SU-DHL-6 (cell line): ENCODE results near the gene IGFLR1.

ENCODE experiments used
- H2AFZ ChIP-seq: fragments of 200-600 bp; sonication (generic); 2 replicates; pipeline ENCODE4 v1.6.1; 2014; ENCODE audit warnings: low read depth, mild to moderate bottlenecking, moderate library complexity, mixed read lengths, antibody characterized with exemption, low read length; ENCODE audit not compliant: severe bottlenecking
- H3F3A ChIP-seq: fragments of 200-600 bp; shearing (Covaris generic); 2 replicates; pipeline ENCODE4 v1.6.0; 2016; ENCODE audit warnings: antibody characterized with exemption, mild to moderate bottlenecking; ENCODE audit not compliant: insufficient read depth
- H3K27ac ChIP-seq: fragments of 200-600 bp; sonication (generic); 2 replicates; pipeline ENCODE4 v1.5.1; 2016; ENCODE audit warnings: low read depth, mild to moderate bottlenecking, low read length, moderate library complexity, mixed read lengths
- H3K27me3 ChIP-seq: fragments of 200-600 bp; sonication (generic), shearing (Covaris generic); 2 replicates; pipeline ENCODE4 v1.6.0; 2014; ENCODE audit warnings: mild to moderate bottlenecking, low read length
- H3K36me3 ChIP-seq: fragments of 200-600 bp; sonication (generic); 2 replicates; pipeline ENCODE4 v1.6.1; 2014; ENCODE audit warnings: mild to moderate bottlenecking, low read length, mixed read lengths
- H3K4me2 ChIP-seq: fragments of 300-600, 200-600 bp; shearing (Covaris generic), sonication (generic); 2 replicates; pipeline ENCODE4 v1.6.0; 2014; ENCODE audit warnings: low read length, low read depth, mild to moderate bottlenecking; ENCODE audit not compliant: poor library complexity, severe bottlenecking
- H3K4me3 ChIP-seq: fragments of 200-600 bp; sonication (generic); 2 replicates; pipeline ENCODE4 v1.5.1; 2014; ENCODE audit warnings: antibody characterized with exemption, low read length, mild to moderate bottlenecking, mixed read lengths; ENCODE audit not compliant: insufficient read depth, poor library complexity, severe bottlenecking
- H3K79me2 ChIP-seq: fragments of 200-600 bp; sonication (generic); 2 replicates; pipeline ENCODE4 v1.6.1; 2014; ENCODE audit warnings: mild to moderate bottlenecking, low read length, moderate library complexity; ENCODE audit not compliant: insufficient read depth
- H3K9ac ChIP-seq: fragments of 200-600 bp; sonication (generic); 2 replicates; pipeline ENCODE4 v1.7.0; 2014; ENCODE audit warnings: mild to moderate bottlenecking, low read length
- H3K9me2 ChIP-seq: fragments of 200-600 bp; sonication (generic); replicated peaks from 2 replicates; pipeline ENCODE4 v1.6.1; 2014; ENCODE audit warnings: low read length; ENCODE audit not compliant: insufficient read depth
- H3K9me3 ChIP-seq: fragments of 200-600 bp; sonication (generic); 2 replicates; pipeline ENCODE4 v1.6.1; 2014; ENCODE audit warnings: low read length, mixed read lengths; ENCODE audit not compliant: insufficient read depth
- H4K20me1 ChIP-seq: fragments of 200-600 bp; sonication (generic); 2 replicates; pipeline ENCODE4 v1.6.1; 2014; ENCODE audit warnings: low read depth, mild to moderate bottlenecking, antibody characterized with exemption, low read length, moderate library complexity, mixed read lengths
- CTCF ChIP-seq: fragments of 200-600 bp; sonication (generic); IDR thresholded peaks from one replicate; pipeline ENCODE4 v1.5.1; 2017; ENCODE audit warnings: antibody characterized with exemption, mild to moderate bottlenecking, low read length, moderate library complexity; ENCODE audit not compliant: insufficient read depth, poor library complexity, severe bottlenecking
- EZH2phosphoT487 ChIP-seq: fragments of 200-600 bp; sonication (generic), shearing (Covaris generic); conservative IDR thresholded peaks from 2 replicates; pipeline ENCODE4 v1.6.1; 2018; ENCODE audit warnings: mild to moderate bottlenecking, antibody characterized with exemption, low read length, moderate library complexity, mixed read lengths

Gene IGFLR1

DNA sequence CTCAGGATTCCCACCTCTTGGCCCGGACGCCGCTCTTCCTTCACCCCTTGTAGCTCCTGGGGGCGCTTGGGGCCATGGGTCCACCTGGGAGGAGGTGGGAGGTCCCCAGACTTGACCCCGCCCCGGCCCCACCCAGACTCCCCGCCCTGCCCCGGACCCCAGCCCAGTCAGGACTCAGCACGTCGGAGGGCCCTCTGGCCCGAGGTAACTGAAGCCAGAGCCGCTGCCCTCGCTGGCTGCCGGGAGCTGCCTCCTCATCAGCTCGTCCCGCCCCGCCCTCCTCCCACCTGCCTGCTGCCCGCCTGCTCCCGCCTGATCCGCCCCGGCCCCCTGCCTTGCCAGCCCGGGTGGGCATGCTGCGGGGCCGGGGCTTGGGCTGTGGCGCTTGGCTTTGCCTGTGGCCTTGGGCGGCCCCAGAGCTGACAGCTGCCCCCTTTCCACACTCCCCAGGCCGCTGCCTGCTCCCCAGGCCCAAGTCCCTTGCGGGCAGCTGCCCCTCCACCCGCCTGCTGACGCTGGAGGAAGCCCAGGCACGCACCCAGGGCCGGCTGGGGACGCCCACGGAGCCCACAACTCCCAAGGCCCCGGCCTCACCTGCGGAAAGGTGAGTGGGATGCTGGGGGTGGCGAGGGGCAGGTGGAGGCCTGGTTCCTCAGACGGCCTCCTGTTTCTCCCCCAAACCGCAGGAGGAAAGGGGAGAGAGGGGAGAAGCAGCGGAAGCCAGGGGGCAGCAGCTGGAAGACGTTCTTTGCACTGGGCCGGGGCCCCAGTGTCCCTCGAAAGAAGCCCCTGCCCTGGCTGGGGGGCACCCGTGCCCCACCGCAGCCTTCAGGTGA is 42.5 kb upstream of the IGFLR1 start:
- no peak overlapping the region for H2AFZ ChIP-seq
- H3K36me3 ChIP-seq = no peaks in the 10 kb centered on the region
- no peaks in the 10 kb centered on the region for H3K27me3 ChIP-seq
- no peaks in the 10 kb centered on the region for H3K79me2 ChIP-seq
- H3K9me3 ChIP-seq = no peaks in the 10 kb centered on the region
- no peak overlapping the region for H3K4me2 ChIP-seq
- H4K20me1 ChIP-seq = no peaks in the 10 kb centered on the region
- H3F3A ChIP-seq = no peaks in the 10 kb centered on the region
- no peaks in the 10 kb centered on the region for H3K9me2 ChIP-seq
- no peak overlapping the region for H3K4me3 ChIP-seq
- TF ChIP-seq CTCF (no peak), EZH2phosphoT487 (no peak)
- no peak overlapping the region for H3K27ac ChIP-seq
- H3K9ac ChIP-seq = no peak overlapping the region

DNA sequence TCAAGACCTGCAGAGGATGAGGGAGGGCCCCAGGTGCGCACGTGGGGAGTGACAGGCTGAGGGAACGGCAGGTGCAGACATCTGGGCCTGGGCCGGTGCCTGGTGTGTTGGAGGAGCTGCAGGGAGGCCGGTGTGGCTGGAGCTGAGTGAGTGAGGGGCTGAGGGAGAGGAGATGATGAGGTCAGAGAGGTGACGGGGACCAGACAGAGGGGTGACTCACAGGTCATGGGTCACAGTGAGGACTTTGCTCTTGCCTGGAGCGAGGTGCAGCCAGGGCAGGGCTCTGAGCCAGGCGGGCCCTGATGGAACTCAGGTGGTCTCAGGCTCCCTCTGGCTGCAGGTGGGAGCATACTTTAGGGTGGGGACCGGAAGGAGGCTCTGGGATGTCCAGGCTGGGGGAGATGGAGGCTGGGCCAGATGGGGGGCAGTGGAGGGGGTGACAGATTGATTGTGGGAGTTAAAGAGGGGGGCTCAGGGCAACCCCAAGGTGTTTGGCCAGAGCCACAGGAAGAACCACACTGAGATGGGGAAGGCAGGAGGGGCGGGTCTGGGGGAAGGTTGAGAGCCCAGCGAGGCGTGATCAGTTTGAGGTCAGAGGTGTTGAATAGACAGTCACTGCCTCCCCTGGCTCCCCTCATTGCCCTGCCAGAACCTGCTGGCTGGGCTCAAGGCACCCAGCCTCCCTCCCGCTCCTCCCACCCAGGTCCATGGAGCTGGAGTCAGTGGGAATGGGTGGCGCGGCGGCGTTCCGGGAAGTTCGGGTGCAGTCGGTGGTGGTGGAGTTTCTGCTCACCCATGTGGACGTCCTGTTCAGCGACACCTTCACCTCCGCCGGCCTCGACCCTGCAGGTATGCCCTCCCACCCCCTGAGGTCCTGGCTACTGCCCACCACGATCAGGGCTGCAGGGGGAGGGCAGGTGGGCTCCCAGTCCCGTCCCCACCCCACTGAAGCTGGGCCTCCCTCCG is 41.5 kb upstream of the IGFLR1 start:
- no peak overlapping the region for H3K27ac ChIP-seq
- no peak overlapping the region for H3K4me2 ChIP-seq
- H3K79me2 ChIP-seq = no peaks in the 10 kb centered on the region
- H2AFZ ChIP-seq = no peak overlapping the region
- H3K27me3 ChIP-seq = no peaks in the 10 kb centered on the region
- no peak overlapping the region for H3K4me3 ChIP-seq
- H3F3A ChIP-seq = no peaks in the 10 kb centered on the region
- no peak overlapping the region for H3K9ac ChIP-seq
- TF ChIP-seq CTCF (no peak), EZH2phosphoT487 (no peak)
- no peaks in the 10 kb centered on the region for H3K9me2 ChIP-seq
- H4K20me1 ChIP-seq = no peaks in the 10 kb centered on the region
- H3K36me3 ChIP-seq = no peaks in the 10 kb centered on the region
- no peaks in the 10 kb centered on the region for H3K9me3 ChIP-seq

DNA sequence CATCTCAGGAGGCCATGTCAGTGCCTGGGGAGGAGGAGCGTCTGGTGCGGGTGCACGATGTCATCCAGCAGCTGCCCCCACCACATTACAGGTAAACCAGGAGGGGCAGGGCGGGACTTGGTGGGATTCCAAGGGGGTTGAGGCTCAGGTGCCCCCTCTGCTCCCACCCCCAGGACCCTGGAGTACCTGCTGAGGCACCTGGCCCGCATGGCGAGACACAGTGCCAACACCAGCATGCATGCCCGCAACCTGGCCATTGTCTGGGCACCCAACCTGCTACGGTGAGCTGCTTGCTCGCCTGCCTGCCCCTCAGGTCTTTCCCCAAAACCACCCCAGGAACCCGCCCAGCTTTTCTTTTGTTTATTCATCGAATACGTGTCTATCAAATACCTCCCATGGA is 40.3 kb upstream of the IGFLR1 start:
- Histone ChIP-seq H3K36me3 (no peaks in the 10 kb centered on the region), H3K27ac (no peak overlapping the region)
- no peak for TF ChIP-seq EZH2phosphoT487
- no peak for TF ChIP-seq CTCF

More for the DNA sequence above, 40.3 kb upstream of the IGFLR1 start:
- H3K4me2 ChIP-seq = no peak overlapping the region
- H3F3A ChIP-seq = no peaks in the 10 kb centered on the region
- no peak overlapping the region for H3K4me3 ChIP-seq
- no peak overlapping the region for H2AFZ ChIP-seq
- H3K27me3 ChIP-seq = no peaks in the 10 kb centered on the region
- no peak overlapping the region for H3K9ac ChIP-seq
- no peaks in the 10 kb centered on the region for H3K9me3 ChIP-seq
- H4K20me1 ChIP-seq = no peaks in the 10 kb centered on the region
- H3K79me2 ChIP-seq = no peaks in the 10 kb centered on the region
- H3K9me2 ChIP-seq = no peaks in the 10 kb centered on the region
